GM18508 (cell line): ENCODE results near the gene PRKD3.

Source experiments
- ATAC-seq: cut with Tn5 transposase; IDR thresholded peaks from one replicate; pipeline ENCODE4 v1.9.1; 2021; ENCODE audit warnings: moderate number of reproducible peaks; ENCODE audit not compliant: insufficient read depth, unreplicated experiment

The PRKD3 gene

GRCh38 chr2:37343537-37344434 is 19.2 kb upstream of the PRKD3 start:
- ATAC-seq, result no peak

- ATAC-seq, result no peak
Observed at GRCh38 chr2:37342591-37343220, 18.1 kb upstream of the PRKD3 start.

GRCh38 chr2:37340637-37341036 is 16.0 kb upstream of the PRKD3 start:
- no peak for ATAC-seq

- no peak for ATAC-seq
Observed at GRCh38 chr2:37338933-37339332, 14.3 kb upstream of the PRKD3 start.

GRCh38 chr2:37337620-37338280 is 13.1 kb upstream of the PRKD3 start:
- ATAC-seq, result no peak

GRCh38 chr2:37335604-37336003 is 11.0 kb upstream of the PRKD3 start:
- ATAC-seq, result no peak

- ATAC-seq, result no peak
Observed at GRCh38 chr2:37333256-37333655, 8.6 kb upstream of the PRKD3 start.

- ATAC-seq, result no peak
Observed at GRCh38 chr2:37332560-37332959, 7.9 kb upstream of the PRKD3 start.

- ATAC-seq, result no peak
Observed at GRCh38 chr2:37330681-37331080, 6.0 kb upstream of the PRKD3 start.

- ATAC-seq, result no peak
Observed at GRCh38 chr2:37326866-37327634, 2.4 kb upstream of the PRKD3 start.

GRCh38 chr2:37326285-37326684 is 1.7 kb upstream of the PRKD3 start:
- ATAC-seq, result no peak

GRCh38 chr2:37325625-37326071 is 1.0 kb upstream of the PRKD3 start:
- no peak for ATAC-seq

- ATAC-seq, result no peak
Observed at GRCh38 chr2:37324536-37324785, 172 bp downstream of the PRKD3 start.

GRCh38 chr2:37323781-37324535 is 675 bp downstream of the PRKD3 start:
- no peak for ATAC-seq

- no peak for ATAC-seq
Observed at GRCh38 chr2:37323176-37323780, 1.4 kb downstream of the PRKD3 start.

GRCh38 chr2:37322368-37322767 is 2.3 kb downstream of the PRKD3 start:
- no peak for ATAC-seq

GRCh38 chr2:37321029-37321682 is 3.5 kb downstream of the PRKD3 start:
- no peak for ATAC-seq

GRCh38 chr2:37319754-37320609 is 4.7 kb downstream of the PRKD3 start:
- no peak for ATAC-seq
